ENCODE results near the gene E2F2. TPM values are rescaled to one million over a fixed set of nuclear protein-coding genes. Genes with fewer than 3 reads are reported as not detected.

The E2F2 gene
- total and polyA plus RNA-seq, 2 of the 4 experiments (the other 2 are of a cell fraction): 0.36 to 0.51 TPM

DNA sequence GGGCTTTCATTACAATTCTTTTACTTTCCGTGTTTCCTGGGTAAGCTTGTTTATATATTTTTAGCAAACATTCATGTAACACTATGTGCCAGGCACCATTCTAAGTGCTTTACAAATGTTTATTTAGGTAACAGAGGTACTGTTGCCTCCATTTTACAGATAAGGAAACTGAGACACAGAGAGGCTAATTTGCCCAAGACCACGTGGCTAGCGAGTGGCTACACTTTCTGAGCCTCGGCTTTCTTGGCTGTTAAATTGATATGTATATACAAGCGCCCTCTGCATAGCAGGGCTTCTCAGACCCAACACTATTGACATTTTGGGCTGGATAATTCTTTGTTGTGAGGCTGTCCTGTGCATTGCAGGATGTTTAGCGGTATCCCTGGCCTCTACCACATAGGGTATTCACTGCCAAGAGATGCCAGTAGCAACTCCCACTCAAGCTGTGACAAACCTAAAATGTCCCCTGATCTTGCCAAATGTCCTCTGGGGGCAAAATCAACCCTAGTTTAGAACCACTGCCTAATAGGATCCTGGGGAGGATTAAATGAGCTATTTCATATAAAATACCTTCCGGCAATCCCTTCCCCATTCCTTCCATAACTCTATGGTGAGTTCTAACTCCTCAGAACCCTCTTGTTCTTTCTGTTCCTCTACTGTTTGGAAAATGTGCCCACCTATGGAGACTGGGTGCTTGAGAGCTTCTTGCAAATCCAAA is 45.5 kb upstream of the E2F2 start:
- no peaks in the 10 kb centered on the region; the same call in 1 of the 2 replicates for H3K9me3 ChIP-seq (ENCODE audit: control insufficient read depth, insufficient read depth, low read length)
- H3K4me3 ChIP-seq (ENCODE audit: insufficient read depth, low read depth, low read length): peak overlapping the region; percentile 12; the same call in 1 of the 2 replicates
- H3K14ac ChIP-seq (replicated peaks; ENCODE audit: low read depth, low read length): peak overlapping the region; percentile 97
- H2BK15ac ChIP-seq (ENCODE audit: low read depth, low read length): peak overlapping the region; percentile 94
- H3K18ac ChIP-seq (ENCODE audit: low read depth, low read length): peak overlapping the region; percentile 86
- peak overlapping the region; percentile 88 for H2AK9ac ChIP-seq (replicated peaks; ENCODE audit: low read depth, low read length, poor library complexity)
- peak overlapping the region; percentile 81 for H3K4me2 ChIP-seq (ENCODE audit: low read depth, low read length)
- H2AFZ ChIP-seq (replicated peaks; ENCODE audit: low read length, poor library complexity): peak overlapping the region; percentile 83
- H4K8ac ChIP-seq (ENCODE audit: low read depth in 2 of 2, low read length in 2 of 2): peak overlapping the region; percentile 79 to 99
- ChIA-PET CTCF (interaction anchor here (0.9 to 1.1 kb wide), 3 partner anchors 10 to 58 kb away, joined by 3 to 8 read pairs (median 4); no protein-coding TSS in a partner anchor), POLR2A (ENCODE audit: unreplicated experiment) (interaction anchor here (0.6 to 1.3 kb wide), 2 partner anchors 14 to 18 kb away, joined by 7 to 11 read pairs; no protein-coding TSS in a partner anchor)
- DNase-seq (no peak), ATAC-seq (ENCODE audit: low read depth) (peak; percentile 19)
- peak overlapping the region; percentile 88 for H3K56ac ChIP-seq (ENCODE audit: extremely low read depth, insufficient read depth, low read length)
- H3K79me1 ChIP-seq (ENCODE audit: low read depth in 1 of 2, low read length in 2 of 2): peaks cover 15 to 42% of the 10 kb centered on the region in 2 experiments; a peak in 3 of 4 replicates
- no TSS peak for BruUV-seq (replicated peaks)
- peak; percentile 72; the same call in 1 of the 2 replicates for TF ChIP-seq CHD1 (IDR thresholded peaks at IDR 0.05; ENCODE audit: low read depth, low read length)
- TF ChIP-seq RFX5 (IDR thresholded peaks at IDR 0.05; ENCODE audit: low read depth, low read length): no peak
- no peak for TF ChIP-seq RAD21 (IDR thresholded peaks at IDR 0.05; ENCODE audit: low read length)
- no CpG with 5 or more reads among the region's 7 CpGs for WGBS, 2 experiments (ENCODE audit: extremely low coverage in 2 of 2, insufficient read length in 1 of 2)
- H2BK5ac ChIP-seq (ENCODE audit: low read depth, low read length, poor library complexity, severe bottlenecking): peak overlapping the region; percentile 98
- dilution Hi-C loops (cut with HindIII; ENCODE audit: low sequenced_read_pairs, unreplicated experiment): no loop called here
- peaks cover 28% of the 10 kb centered on the region for H3K4me1 ChIP-seq (ENCODE audit: control insufficient read depth, insufficient read depth, low read length)
- H4K20me1 ChIP-seq (ENCODE audit: insufficient read depth, low read length): no peaks in the 10 kb centered on the region; the same call in 1 of the 2 replicates
- H4K91ac ChIP-seq (ENCODE audit: insufficient read depth, low read depth, low read length): peak overlapping the region; percentile 98
- in situ Hi-C loops (cut with MboI; ENCODE audit: low sequenced_read_pairs): no loop called here
- H3K9me1 ChIP-seq (ENCODE audit: insufficient read depth, low read length): peaks cover 26% of the 10 kb centered on the region
- peak overlapping the region; percentile 97 for H2BK20ac ChIP-seq (ENCODE audit: low read depth, low read length)
- H4K5ac ChIP-seq (ENCODE audit: low read depth, low read length): peak overlapping the region; percentile 69
- H2BK120ac ChIP-seq (ENCODE audit: low read depth, low read length): peak overlapping the region; percentile 99
- peak overlapping the region; percentile 96 for H3K27ac ChIP-seq (ENCODE audit: insufficient read depth, low read length)
- intact Hi-C loops (cut with micrococcal nuclease): no loop called here
- peak overlapping the region; percentile 98 for H3K23ac ChIP-seq (ENCODE audit: low read depth, low read length)
- peak overlapping the region; percentile 68 for H3K9ac ChIP-seq (ENCODE audit: low read depth, low read length)
- H3K4ac ChIP-seq (ENCODE audit: low read depth, low read length): peak overlapping the region; percentile 99
- H3K36me3 ChIP-seq (ENCODE audit: control insufficient read depth, insufficient read depth, low read length): no peaks in the 10 kb centered on the region
- H2AK5ac ChIP-seq (ENCODE audit: low read depth, low read length): peak overlapping the region; percentile 97
- H3K27me3 ChIP-seq (ENCODE audit: control insufficient read depth, insufficient read depth, low read length): no peaks in the 10 kb centered on the region

Data from IMR-90 (cell line).